HepG2 (cell line): ENCODE data around the gene OSBPL1A.

ENCODE experiments used
- CHD2 ChIP-seq: IDR thresholded peaks from 2 replicates; pipeline ENCODE4 v1.6.1; 2011; ENCODE audit warnings: low read depth, low read length, improper control_type of control experiment
- HNF4A ChIP-seq: sonication (generic); formaldehyde crosslinking; IDR thresholded peaks from 2 replicates; pipeline ENCODE4 v1.4.0; 2020; ENCODE audit warnings: missing genetic modification reagents
- NFIC ChIP-seq: IDR thresholded peaks from 2 replicates; pipeline ENCODE4 v1.6.1; 2012; ENCODE audit warnings: mild to moderate bottlenecking, low read length, inconsistent platforms
- RFX5 ChIP-seq: IDR thresholded peaks from 2 replicates; pipeline ENCODE4 v1.6.1; 2011; ENCODE audit warnings: low read depth, low read length, improper control_type of control experiment
- SUZ12 ChIP-seq: fragments of 150-350 bp; IDR thresholded peaks from 2 replicates; pipeline ENCODE4 v1.6.1; 2014; ENCODE audit warnings: low read depth, low read length
- ZBTB21 ChIP-seq: sonication (generic); formaldehyde crosslinking; IDR thresholded peaks from 2 replicates; pipeline ENCODE4 v1.4.0; 2020; ENCODE audit warnings: missing genetic modification reagents
- TF ChIP-seq, protein P1 (sequence below): fragments of 450-650 bp; IDR thresholded peaks from 2 replicates; pipeline ENCODE4 v1.6.1; 2017; ENCODE audit warnings: mild to moderate bottlenecking
- TF ChIP-seq, protein P2 (sequence below): sonication (generic); formaldehyde crosslinking; IDR thresholded peaks from 2 replicates; pipeline ENCODE4 v1.5.0; 2020; ENCODE audit warnings: mild to moderate bottlenecking, missing genetic modification reagents, moderate library complexity
- TF ChIP-seq, protein P3 (sequence below): sonication (generic); formaldehyde crosslinking; IDR thresholded peaks from 2 replicates; pipeline ENCODE4 v1.4.0; 2020; ENCODE audit warnings: mild to moderate bottlenecking, missing genetic modification reagents
- TF ChIP-seq, protein P4 (sequence below): IDR thresholded peaks from 2 replicates; pipeline ENCODE4 v1.6.1; 2016; ENCODE audit warnings: missing genetic modification reagents, missing compliant biosample characterization

DNA sequence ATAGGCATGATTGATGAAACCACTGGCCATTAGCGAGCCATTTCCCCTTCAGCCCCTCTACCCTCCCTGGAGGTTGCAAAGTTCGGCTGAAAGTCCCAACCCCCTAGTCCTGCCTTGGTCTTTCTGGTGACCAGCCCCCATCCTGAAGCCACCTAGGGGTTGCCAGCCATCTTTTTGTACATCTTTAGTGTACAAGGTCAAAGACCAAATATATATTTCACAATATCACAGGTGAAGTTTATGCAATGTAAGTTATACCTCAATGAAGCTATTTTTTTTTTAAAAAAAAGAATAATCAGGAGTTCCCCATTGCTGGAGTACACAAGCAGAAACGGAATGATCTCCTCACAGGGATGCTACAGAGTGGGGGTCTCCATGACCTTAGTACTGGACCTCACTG is 31.3 kb downstream of the OSBPL1A start:
- TF ChIP-seq RFX5 = no peak
- TF ChIP-seq, protein P1, sequence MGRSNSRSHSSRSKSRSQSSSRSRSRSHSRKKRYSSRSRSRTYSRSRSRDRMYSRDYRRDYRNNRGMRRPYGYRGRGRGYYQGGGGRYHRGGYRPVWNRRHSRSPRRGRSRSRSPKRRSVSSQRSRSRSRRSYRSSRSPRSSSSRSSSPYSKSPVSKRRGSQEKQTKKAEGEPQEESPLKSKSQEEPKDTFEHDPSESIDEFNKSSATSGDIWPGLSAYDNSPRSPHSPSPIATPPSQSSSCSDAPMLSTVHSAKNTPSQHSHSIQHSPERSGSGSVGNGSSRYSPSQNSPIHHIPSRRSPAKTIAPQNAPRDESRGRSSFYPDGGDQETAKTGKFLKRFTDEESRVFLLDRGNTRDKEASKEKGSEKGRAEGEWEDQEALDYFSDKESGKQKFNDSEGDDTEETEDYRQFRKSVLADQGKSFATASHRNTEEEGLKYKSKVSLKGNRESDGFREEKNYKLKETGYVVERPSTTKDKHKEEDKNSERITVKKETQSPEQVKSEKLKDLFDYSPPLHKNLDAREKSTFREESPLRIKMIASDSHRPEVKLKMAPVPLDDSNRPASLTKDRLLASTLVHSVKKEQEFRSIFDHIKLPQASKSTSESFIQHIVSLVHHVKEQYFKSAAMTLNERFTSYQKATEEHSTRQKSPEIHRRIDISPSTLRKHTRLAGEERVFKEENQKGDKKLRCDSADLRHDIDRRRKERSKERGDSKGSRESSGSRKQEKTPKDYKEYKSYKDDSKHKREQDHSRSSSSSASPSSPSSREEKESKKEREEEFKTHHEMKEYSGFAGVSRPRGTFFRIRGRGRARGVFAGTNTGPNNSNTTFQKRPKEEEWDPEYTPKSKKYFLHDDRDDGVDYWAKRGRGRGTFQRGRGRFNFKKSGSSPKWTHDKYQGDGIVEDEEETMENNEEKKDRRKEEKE = no peak
- TF ChIP-seq, protein P2, sequence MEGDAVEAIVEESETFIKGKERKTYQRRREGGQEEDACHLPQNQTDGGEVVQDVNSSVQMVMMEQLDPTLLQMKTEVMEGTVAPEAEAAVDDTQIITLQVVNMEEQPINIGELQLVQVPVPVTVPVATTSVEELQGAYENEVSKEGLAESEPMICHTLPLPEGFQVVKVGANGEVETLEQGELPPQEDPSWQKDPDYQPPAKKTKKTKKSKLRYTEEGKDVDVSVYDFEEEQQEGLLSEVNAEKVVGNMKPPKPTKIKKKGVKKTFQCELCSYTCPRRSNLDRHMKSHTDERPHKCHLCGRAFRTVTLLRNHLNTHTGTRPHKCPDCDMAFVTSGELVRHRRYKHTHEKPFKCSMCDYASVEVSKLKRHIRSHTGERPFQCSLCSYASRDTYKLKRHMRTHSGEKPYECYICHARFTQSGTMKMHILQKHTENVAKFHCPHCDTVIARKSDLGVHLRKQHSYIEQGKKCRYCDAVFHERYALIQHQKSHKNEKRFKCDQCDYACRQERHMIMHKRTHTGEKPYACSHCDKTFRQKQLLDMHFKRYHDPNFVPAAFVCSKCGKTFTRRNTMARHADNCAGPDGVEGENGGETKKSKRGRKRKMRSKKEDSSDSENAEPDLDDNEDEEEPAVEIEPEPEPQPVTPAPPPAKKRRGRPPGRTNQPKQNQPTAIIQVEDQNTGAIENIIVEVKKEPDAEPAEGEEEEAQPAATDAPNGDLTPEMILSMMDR = no peak
- no peak for TF ChIP-seq SUZ12
- no peak for TF ChIP-seq CHD2
- TF ChIP-seq HNF4A = no peak
- TF ChIP-seq, protein P3, sequence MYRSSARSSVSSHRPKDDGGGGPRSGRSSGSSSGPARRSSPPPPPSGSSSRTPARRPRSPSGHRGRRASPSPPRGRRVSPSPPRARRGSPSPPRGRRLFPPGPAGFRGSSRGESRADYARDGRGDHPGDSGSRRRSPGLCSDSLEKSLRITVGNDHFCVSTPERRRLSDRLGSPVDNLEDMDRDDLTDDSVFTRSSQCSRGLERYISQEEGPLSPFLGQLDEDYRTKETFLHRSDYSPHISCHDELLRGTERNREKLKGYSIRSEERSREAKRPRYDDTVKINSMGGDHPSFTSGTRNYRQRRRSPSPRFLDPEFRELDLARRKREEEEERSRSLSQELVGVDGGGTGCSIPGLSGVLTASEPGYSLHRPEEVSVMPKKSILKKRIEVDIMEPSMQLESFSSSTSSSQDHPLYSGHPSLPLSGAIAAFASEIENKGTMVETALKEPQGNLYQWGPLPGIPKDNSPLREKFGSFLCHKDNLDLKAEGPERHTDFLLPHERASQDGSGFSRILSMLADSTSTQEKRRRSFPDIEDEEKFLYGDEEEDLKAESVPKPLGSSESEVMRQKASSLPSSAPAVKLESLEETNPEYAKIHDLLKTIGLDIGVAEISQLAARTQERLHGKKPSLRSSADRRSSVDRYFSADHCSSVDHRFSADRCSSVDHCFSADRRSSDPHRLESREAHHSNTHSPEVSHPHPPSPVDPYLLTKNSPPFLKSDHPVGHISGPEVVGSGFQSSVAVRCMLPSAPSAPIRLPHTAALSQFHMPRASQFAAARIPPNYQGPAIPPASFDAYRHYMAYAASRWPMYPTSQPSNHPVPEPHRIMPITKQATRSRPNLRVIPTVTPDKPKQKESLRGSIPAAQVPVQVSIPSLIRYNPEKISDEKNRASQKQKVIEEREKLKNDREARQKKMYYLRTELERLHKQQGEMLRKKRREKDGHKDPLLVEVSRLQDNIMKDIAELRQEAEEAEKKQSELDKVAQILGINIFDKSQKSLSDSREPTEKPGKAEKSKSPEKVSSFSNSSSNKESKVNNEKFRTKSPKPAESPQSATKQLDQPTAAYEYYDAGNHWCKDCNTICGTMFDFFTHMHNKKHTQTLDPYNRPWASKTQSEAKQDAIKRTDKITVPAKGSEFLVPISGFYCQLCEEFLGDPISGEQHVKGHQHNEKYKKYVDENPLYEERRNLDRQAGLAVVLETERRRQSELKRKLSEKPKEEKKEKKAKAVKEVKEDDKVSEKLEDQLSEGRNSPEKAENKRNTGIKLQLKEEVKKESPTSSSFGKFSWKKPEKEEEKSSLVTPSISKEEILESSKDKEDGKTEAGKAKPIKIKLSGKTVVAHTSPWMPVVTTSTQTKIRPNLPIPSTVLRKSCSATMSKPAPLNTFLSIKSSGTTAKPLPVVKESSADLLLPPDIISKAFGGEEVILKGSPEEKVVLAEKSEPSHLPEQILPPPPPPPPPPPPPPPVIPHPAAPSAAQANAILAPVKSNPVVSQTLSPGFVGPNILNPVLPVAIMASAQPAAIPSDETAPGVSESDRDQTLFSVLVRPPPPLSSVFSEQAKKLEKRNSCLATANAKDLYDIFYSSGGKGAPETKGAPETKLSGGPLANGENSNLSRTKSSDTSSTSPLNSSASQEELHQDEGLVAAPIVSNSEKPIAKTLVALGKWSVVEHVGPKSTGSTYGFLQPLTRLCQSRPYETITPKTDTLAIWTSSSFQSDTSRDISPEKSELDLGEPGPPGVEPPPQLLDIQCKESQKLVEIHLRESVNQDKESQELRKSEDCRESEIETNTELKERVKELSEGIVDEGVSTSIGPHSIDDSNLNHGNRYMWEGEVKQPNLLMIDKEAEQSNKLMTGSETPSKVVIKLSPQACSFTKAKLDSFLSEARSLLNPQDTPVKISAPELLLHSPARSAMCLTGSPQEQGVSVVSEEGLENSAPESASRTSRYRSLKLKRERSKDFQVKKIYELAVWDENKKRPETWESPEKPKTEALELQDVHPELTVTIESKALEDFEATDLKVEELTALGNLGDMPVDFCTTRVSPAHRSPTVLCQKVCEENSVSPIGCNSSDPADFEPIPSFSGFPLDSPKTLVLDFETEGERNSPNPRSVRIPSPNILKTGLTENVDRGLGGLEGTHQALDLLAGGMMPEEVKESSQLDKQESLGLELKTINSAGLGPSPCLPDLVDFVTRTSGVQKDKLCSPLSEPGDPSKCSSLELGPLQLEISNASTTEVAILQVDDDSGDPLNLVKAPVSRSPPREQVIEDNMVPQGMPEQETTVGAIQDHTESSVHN (CRISPR knock-in tag) = no peak
- TF ChIP-seq ZBTB21 (CRISPR knock-in tag) = no peak
- no peak for TF ChIP-seq NFIC
- TF ChIP-seq, protein P4, sequence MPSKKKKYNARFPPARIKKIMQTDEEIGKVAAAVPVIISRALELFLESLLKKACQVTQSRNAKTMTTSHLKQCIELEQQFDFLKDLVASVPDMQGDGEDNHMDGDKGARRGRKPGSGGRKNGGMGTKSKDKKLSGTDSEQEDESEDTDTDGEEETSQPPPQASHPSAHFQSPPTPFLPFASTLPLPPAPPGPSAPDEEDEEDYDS = no peak
